Measurements from ENCODE around the gene TOX4.
"Not testable (repeated sequence)": the region's sequence is repeated elsewhere in the genome, so short reads cannot be mapped to it uniquely, and the experiment has no call there.

The TOX4 gene

GRCh38 chr14:21476925-21477681 is at the start of gene TOX4, which contains the start of gene RAB2B:
TOX4 (plus strand) TSS chr14:21477195; CDS start chr14:21477279, 84 bp downstream.
RAB2B (minus strand) TSS chr14:21476959; CDS start chr14:21476872, 87 bp downstream.
- DNase-seq, result peak; percentile 91

- no peak for DNase-seq
These were observed 48.1 kb upstream of the TOX4 start for GRCh38 chr14:21428930-21429329.

- DNase-seq, result no peak
These were observed 45.9 kb upstream of the TOX4 start for GRCh38 chr14:21431126-21431525.

GRCh38 chr14:21436567-21437062 is 40.4 kb upstream of the TOX4 start:
- no peak for DNase-seq

GRCh38 chr14:21437063-21437901 is 39.7 kb upstream of the TOX4 start:
- DNase-seq, result peak; percentile 98

GRCh38 chr14:21440859-21441258 is 36.1 kb upstream of the TOX4 start:
- DNase-seq, result no peak

- DNase-seq, result not testable (repeated sequence)
These were observed 34.3 kb upstream of the TOX4 start for GRCh38 chr14:21442657-21443056.

- DNase-seq, result no peak
These were observed 27.1 kb upstream of the TOX4 start for GRCh38 chr14:21449899-21450216.

- DNase-seq, result no peak
These were observed 22.0 kb upstream of the TOX4 start for GRCh38 chr14:21454843-21455544.

GRCh38 chr14:21455592-21455911 is 21.4 kb upstream of the TOX4 start:
- no peak for DNase-seq

- DNase-seq, result peak; percentile 96
These were observed 20.9 kb upstream of the TOX4 start, which contains the start of gene CHD8 for GRCh38 chr14:21455912-21456667. CHD8 (minus strand) TSS chr14:21456123; CDS start chr14:21431643, 24,480 bp downstream.

- DNase-seq, result no peak
These were observed 9.4 kb upstream of the TOX4 start for GRCh38 chr14:21467616-21468015.

- no peak for DNase-seq
These were observed 1.1 kb upstream of the TOX4 start for GRCh38 chr14:21475767-21476522.

GRCh38 chr14:21476523-21476924 is 471 bp upstream of the TOX4 start:
- DNase-seq, result peak; percentile 85

GRCh38 chr14:21486640-21487087 is 9.7 kb downstream of the TOX4 start:
- DNase-seq, result no peak

GRCh38 chr14:21494902-21495762 is 18.1 kb downstream of the TOX4 start:
- no peak for DNase-seq

- no peak for DNase-seq
These were observed 19.5 kb downstream of the TOX4 start for GRCh38 chr14:21496453-21496852.

GRCh38 chr14:21498540-21499526 is 21.8 kb downstream of the TOX4 start:
- no peak for DNase-seq

- DNase-seq, result no peak
These were observed 24.6 kb downstream of the TOX4 start for GRCh38 chr14:21501568-21501967.

All from activated T-cell treated with anti-CD3 and anti-CD28 coated beads, Interleukin-2, amount 50 U/mL, for 1 hour (primary cell).